Vagina (tissue), 2 donors: ENCODE results near the gene PPP1R15B. TPM values are rescaled to one million over a fixed set of nuclear protein-coding genes. Genes with fewer than 3 reads are reported as not detected.
A peak's percentile ranks its signal among the peaks of the same experiment; 100 is the strongest.

ENCODE experiments used
- DNase-seq, 2 donors: peaks; one replicate each; pipeline ENCODE4 v3.0.0-alpha.2; 2017; ENCODE audit errors: extremely low spot score in 2 of 2
- H3K27ac ChIP-seq: fragments of 200-600 bp; sonication (generic); one replicate; pipeline ENCODE4 v1.5.1; 2019
- H3K27me3 ChIP-seq: fragments of 200-600 bp; sonication (generic); one replicate; pipeline ENCODE4 v1.5.1; 2019
- H3K36me3 ChIP-seq, 2 donors: fragments of 200-600 bp; sonication (generic); one replicate each; pipeline ENCODE4 v1.5.1; 2017 to 2019
- H3K4me1 ChIP-seq: fragments of 200-600 bp; sonication (generic); one replicate; pipeline ENCODE4 v1.5.1; 2019
- H3K4me3 ChIP-seq, 2 donors: fragments of 200-600 bp; sonication (generic); 1 replicate in 1 of 2; 2 replicates in 1 of 2; pipeline ENCODE4 v1.5.1; 2016 to 2019
- H3K9me3 ChIP-seq: fragments of 200-600 bp; sonication (generic); one replicate; pipeline ENCODE4 v1.5.1; 2019
- CTCF ChIP-seq, 3 experiments: fragments of 450-650 bp in 2 of 3; fragments of 200-600 bp in 1 of 3; sonication (generic) in 1 of 3; IDR thresholded peaks; one replicate each; pipeline ENCODE4 v1.5.1; 2017 to 2019; ENCODE audit warnings: antibody characterized with exemption in 3 of 3, mild to moderate bottlenecking in 2 of 3, moderate library complexity in 2 of 3
- POLR2A ChIP-seq, 2 donors: fragments of 450-650 bp; IDR thresholded peaks; one replicate each; pipeline ENCODE4 v1.6.1; 2017; ENCODE audit warnings: antibody characterized with exemption in 2 of 2, mild to moderate bottlenecking in 2 of 2, moderate library complexity in 2 of 2
- POLR2AphosphoS5 ChIP-seq, 2 donors: sonication (generic); formaldehyde crosslinking; IDR thresholded peaks; one replicate each; pipeline ENCODE4 v1.9.0; 2017; ENCODE audit warnings: antibody characterized with exemption in 2 of 2, mild to moderate bottlenecking in 2 of 2, low read depth in 1 of 2; ENCODE audit not compliant: insufficient read depth in 1 of 2
- intact Hi-C: fragments of 100-400 bp; cut with DNase I; formaldehyde crosslinking; loops from one replicate; pipeline ENCODE4 v1.15.1; 2023
- total RNA-seq: library from RNA; depleted of rRNA; stranded (reverse); fragments of >200 nt; gene quantifications from one replicate; pipeline ENCODE4 v1.2.3, GENCODE V29; 2016

The PPP1R15B gene
- total RNA-seq, 1 donor from 2014 or later, result 42.0 TPM

DNA sequence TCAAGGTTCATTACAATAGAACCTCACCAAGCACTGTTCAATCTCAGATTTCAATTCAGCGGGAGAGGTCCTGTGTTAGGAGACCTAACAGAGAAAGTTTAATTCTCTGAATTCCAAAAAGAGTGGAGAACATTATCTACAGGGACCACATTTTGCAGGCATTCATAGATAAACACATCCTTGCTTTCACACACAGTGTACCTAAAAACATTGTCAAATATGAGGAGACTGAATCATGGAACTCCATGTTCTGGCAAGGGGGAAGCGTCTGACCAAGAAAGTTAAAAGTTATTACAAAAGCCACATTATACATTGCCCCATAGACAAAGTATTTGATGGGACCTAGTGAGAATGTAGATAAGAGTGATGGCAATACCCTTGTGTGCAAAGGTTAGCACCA, 21.1 kb upstream of the PPP1R15B start:
- Histone ChIP-seq H3K27ac (no peak overlapping the region), H3K36me3 (peaks cover 0 to 28% of the 10 kb centered on the region in 2 donors), H3K4me1 (peaks cover 11% of the 10 kb centered on the region), H3K27me3 (no peaks in the 10 kb centered on the region), H3K9me3 (no peaks in the 10 kb centered on the region), H3K4me3 (no peak overlapping the region)
- intact Hi-C loops, result loop anchor here (5.0 to 10.0 kb wide), 2 partner anchors 70 to 1592 kb away; partner anchors contain the start of gene CTSE
- no peak for DNase-seq
- TF ChIP-seq POLR2A (IDR thresholded peaks at IDR 0.05) (no peak), POLR2AphosphoS5 (IDR thresholded peaks at IDR 0.05; ENCODE audit: insufficient read depth in 1 of 2, low read depth in 1 of 2) (no peak), CTCF (IDR thresholded peaks at IDR 0.05) (no peak)

- no peaks in the 10 kb centered on the region for H3K9me3 ChIP-seq
- H3K4me3 ChIP-seq, result no peak overlapping the region
- TF ChIP-seq CTCF (IDR thresholded peaks at IDR 0.05), result peak; percentile 72 to 79 (median 75)
- TF ChIP-seq POLR2A (IDR thresholded peaks at IDR 0.05), result no peak
- peak in 1 of 2 donors; percentile 24 for TF ChIP-seq POLR2AphosphoS5 (IDR thresholded peaks at IDR 0.05; ENCODE audit: insufficient read depth in 1 of 2, low read depth in 1 of 2)
- H3K4me1 ChIP-seq, result peaks cover 10% of the 10 kb centered on the region
- DNase-seq, result no peak
- no peaks in the 10 kb centered on the region for H3K27me3 ChIP-seq
- intact Hi-C loops, result loop anchor here (5.0 to 10.0 kb wide), 2 partner anchors 71 to 1593 kb away; partner anchors contain the start of gene CTSE
- H3K36me3 ChIP-seq, result peaks cover 0 to 35% of the 10 kb centered on the region in 2 donors
- peak overlapping the region; percentile 39 for H3K27ac ChIP-seq
Measured at GRCh38 chr1:204431310-204432184, 19.9 kb upstream of the PPP1R15B start.

DNA sequence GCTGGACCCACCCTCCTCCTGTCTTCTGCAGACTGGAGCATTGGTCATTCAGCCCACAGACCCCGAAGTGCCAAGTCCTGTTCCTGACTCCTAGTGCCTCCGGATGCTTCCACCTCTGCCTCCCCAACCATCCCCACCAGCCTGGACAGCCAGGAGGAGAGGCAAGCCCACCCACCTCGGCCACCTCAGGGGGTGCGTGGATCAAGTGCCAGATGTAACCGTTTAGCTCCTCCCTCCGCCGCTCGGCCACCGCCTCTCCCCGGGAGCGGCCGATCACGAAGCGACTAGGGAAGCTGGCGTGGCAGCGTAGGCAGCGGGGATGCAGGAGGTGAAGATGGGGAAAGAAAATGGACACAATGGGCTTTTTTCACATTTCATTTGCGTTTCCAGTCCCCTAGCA, 18.1 kb upstream of the PPP1R15B start:
- TF ChIP-seq POLR2A (IDR thresholded peaks at IDR 0.05) (no peak), CTCF (IDR thresholded peaks at IDR 0.05) (no peak), POLR2AphosphoS5 (IDR thresholded peaks at IDR 0.05; ENCODE audit: insufficient read depth in 1 of 2, low read depth in 1 of 2) (no peak)
- H3K4me1 ChIP-seq, result peaks cover 10% of the 10 kb centered on the region
- H3K36me3 ChIP-seq, result peaks cover 0 to 48% of the 10 kb centered on the region in 2 donors
- intact Hi-C loops, result loop anchor here (5.0 to 10.0 kb wide), 2 partner anchors 73 to 1595 kb away; partner anchors contain the start of gene CTSE
- H3K9me3 ChIP-seq, result no peaks in the 10 kb centered on the region
- DNase-seq, result no peak
- H3K27ac ChIP-seq, result no peak overlapping the region
- H3K4me3 ChIP-seq, result no peak overlapping the region
- H3K27me3 ChIP-seq, result no peaks in the 10 kb centered on the region

DNA sequence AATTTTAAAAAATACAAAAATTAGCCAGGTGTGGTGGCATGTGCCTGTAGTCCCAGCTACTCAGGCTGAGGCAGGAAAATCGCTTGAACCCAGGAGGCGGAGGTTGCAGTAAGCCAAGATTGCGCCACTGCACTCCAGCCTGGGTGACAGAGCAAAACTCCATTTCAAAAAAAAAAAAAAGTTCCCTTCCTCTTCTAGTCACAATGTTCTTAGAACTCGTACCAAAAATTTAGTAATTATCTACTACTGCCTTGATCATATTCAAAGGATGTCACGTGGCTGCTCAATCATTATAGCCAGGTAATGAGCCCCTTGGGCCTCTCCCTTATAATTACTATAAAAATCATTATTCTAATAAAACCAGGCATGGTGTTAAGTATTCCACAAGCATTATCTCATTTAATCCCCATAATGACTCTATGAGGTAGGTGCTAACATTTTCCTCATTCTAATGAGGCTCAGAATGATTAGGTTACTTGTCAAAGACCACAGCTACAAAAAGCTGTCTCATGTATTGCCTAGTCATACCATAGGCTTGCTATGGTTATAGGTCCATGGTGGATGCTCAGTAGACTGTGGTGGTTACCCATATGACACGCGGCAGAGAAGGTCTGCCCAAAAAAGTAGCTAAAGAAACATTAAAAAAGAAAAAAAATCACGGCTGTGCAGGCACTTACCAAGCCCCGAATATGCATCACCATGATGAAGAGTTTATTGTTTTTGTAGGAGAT, 15.5 kb upstream of the PPP1R15B start:
- peak in 1 of 2 donors; percentile 52 for DNase-seq
- intact Hi-C loops, result no loop called here
- peaks cover 0 to 37% of the 10 kb centered on the region in 2 donors for H3K36me3 ChIP-seq
- no peaks in the 10 kb centered on the region for H3K27me3 ChIP-seq
- H3K27ac ChIP-seq, result no peak overlapping the region
- TF ChIP-seq CTCF (IDR thresholded peaks at IDR 0.05) (no peak), POLR2A (IDR thresholded peaks at IDR 0.05) (no peak), POLR2AphosphoS5 (IDR thresholded peaks at IDR 0.05; ENCODE audit: insufficient read depth in 1 of 2, low read depth in 1 of 2) (no peak)
- no peak overlapping the region for H3K4me3 ChIP-seq
- H3K9me3 ChIP-seq, result no peaks in the 10 kb centered on the region
- H3K4me1 ChIP-seq, result peaks cover 10% of the 10 kb centered on the region
